Ishikawa (cell line): Measurements from ENCODE around the gene ITIH2.

Experiments used
- CEBPB ChIP-seq: IDR thresholded peaks from 2 replicates; pipeline ENCODE4 v1.6.1; 2012
- CREB1 ChIP-seq: IDR thresholded peaks from 2 replicates; pipeline ENCODE4 v1.6.1; 2012; ENCODE audit warnings: low read depth
- EGR1 ChIP-seq: IDR thresholded peaks from 2 replicates; pipeline ENCODE4 v1.6.1; 2012
- EP300 ChIP-seq: IDR thresholded peaks from 2 replicates; pipeline ENCODE4 v1.6.1; 2012; ENCODE audit warnings: borderline replicate concordance
- FOXM1 ChIP-seq: IDR thresholded peaks from 2 replicates; pipeline ENCODE4 v1.6.1; 2012; ENCODE audit warnings: low read depth, borderline replicate concordance
- NFIC ChIP-seq: IDR thresholded peaks from 2 replicates; pipeline ENCODE4 v1.6.1; 2012
- RAD21 ChIP-seq: IDR thresholded peaks from 2 replicates; pipeline ENCODE4 v1.6.1; 2012; ENCODE audit warnings: low read depth
- TAF1 ChIP-seq: IDR thresholded peaks from 2 replicates; pipeline ENCODE4 v1.6.1; 2012; ENCODE audit warnings: low read depth, mild to moderate bottlenecking
- TCF12 ChIP-seq: IDR thresholded peaks from 2 replicates; pipeline ENCODE4 v1.6.1; 2012; ENCODE audit warnings: low read depth
- TEAD4 ChIP-seq: IDR thresholded peaks from 2 replicates; pipeline ENCODE4 v1.6.1; 2012
- YY1 ChIP-seq: IDR thresholded peaks from 2 replicates; pipeline ENCODE4 v1.6.1; 2012; ENCODE audit warnings: low read depth
- ZBTB7A ChIP-seq: IDR thresholded peaks from 2 replicates; pipeline ENCODE4 v1.6.1; 2012; ENCODE audit warnings: low read depth
- TF ChIP-seq, protein P1 (sequence below): IDR thresholded peaks from 2 replicates; pipeline ENCODE4 v1.6.1; 2012
- TF ChIP-seq, protein P2 (sequence below): IDR thresholded peaks from 2 replicates; pipeline ENCODE4 v1.6.1; 2012
- TF ChIP-seq, protein P3 (sequence below): IDR thresholded peaks from 2 replicates; pipeline ENCODE4 v1.6.1; 2012; ENCODE audit warnings: low read depth, mild to moderate bottlenecking

Gene ITIH2

DNA sequence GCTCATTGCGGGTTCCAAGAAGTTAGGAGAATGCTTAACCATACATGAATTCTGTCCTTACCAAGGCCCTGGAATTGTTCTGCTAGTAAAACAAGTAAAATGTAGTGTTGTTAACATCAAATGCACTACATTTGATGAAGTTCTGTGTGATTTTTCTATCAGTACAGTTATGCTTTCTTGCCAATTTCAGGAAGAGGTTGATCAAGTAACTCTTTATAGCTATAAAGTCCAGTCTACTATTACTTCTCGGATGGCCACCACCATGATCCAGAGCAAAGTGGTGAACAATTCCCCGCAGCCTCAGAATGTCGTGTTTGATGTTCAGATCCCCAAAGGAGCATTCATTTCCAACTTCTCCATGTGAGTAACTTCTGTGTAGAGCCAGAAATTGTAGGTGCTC, 5.7 kb downstream of the ITIH2 start:
- no peak for TF ChIP-seq RAD21
- TF ChIP-seq TEAD4, result no peak
- no peak for TF ChIP-seq CEBPB
- TF ChIP-seq NFIC, result no peak
- no peak for TF ChIP-seq ZBTB7A
- TF ChIP-seq, protein P1, sequence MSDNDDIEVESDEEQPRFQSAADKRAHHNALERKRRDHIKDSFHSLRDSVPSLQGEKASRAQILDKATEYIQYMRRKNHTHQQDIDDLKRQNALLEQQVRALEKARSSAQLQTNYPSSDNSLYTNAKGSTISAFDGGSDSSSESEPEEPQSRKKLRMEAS, result no peak
- no peak for TF ChIP-seq CREB1
- TF ChIP-seq, protein P2, sequence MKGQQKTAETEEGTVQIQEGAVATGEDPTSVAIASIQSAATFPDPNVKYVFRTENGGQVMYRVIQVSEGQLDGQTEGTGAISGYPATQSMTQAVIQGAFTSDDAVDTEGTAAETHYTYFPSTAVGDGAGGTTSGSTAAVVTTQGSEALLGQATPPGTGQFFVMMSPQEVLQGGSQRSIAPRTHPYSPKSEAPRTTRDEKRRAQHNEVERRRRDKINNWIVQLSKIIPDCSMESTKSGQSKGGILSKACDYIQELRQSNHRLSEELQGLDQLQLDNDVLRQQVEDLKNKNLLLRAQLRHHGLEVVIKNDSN, result no peak
- no peak for TF ChIP-seq EGR1
- no peak for TF ChIP-seq FOXM1
- TF ChIP-seq TCF12, result no peak
- TF ChIP-seq, protein P3, sequence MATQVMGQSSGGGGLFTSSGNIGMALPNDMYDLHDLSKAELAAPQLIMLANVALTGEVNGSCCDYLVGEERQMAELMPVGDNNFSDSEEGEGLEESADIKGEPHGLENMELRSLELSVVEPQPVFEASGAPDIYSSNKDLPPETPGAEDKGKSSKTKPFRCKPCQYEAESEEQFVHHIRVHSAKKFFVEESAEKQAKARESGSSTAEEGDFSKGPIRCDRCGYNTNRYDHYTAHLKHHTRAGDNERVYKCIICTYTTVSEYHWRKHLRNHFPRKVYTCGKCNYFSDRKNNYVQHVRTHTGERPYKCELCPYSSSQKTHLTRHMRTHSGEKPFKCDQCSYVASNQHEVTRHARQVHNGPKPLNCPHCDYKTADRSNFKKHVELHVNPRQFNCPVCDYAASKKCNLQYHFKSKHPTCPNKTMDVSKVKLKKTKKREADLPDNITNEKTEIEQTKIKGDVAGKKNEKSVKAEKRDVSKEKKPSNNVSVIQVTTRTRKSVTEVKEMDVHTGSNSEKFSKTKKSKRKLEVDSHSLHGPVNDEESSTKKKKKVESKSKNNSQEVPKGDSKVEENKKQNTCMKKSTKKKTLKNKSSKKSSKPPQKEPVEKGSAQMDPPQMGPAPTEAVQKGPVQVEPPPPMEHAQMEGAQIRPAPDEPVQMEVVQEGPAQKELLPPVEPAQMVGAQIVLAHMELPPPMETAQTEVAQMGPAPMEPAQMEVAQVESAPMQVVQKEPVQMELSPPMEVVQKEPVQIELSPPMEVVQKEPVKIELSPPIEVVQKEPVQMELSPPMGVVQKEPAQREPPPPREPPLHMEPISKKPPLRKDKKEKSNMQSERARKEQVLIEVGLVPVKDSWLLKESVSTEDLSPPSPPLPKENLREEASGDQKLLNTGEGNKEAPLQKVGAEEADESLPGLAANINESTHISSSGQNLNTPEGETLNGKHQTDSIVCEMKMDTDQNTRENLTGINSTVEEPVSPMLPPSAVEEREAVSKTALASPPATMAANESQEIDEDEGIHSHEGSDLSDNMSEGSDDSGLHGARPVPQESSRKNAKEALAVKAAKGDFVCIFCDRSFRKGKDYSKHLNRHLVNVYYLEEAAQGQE, result no peak
- no peak for TF ChIP-seq YY1
- no peak for TF ChIP-seq TAF1

DNA sequence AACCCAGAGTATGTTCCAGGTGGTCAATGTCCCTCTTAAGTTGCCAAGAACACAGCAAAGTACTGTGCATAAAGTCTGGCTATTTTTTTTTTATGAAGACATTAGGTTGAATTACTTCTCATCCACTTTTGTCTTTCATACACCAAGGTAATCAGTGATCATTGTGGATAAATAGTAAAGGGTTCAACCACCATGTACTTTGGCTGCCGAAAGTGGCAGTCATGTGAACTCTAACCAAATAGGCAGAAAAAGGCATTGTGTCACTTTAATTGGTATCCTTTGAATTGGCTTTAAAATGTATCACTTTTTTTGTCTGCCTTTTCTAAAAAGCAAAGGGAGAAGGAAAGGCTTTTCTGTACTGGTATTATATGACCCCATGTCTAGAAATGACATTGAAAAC, 7.3 kb downstream of the ITIH2 start:
- no peak for TF ChIP-seq TEAD4
- TF ChIP-seq FOXM1, result no peak
- TF ChIP-seq EP300, result no peak
- TF ChIP-seq NFIC, result no peak
- TF ChIP-seq YY1, result no peak
- no peak for TF ChIP-seq EGR1
- no peak for TF ChIP-seq TCF12
- TF ChIP-seq CREB1, result no peak
- TF ChIP-seq, protein P3, result no peak
- no peak for TF ChIP-seq CEBPB
- TF ChIP-seq TAF1, result no peak

DNA sequence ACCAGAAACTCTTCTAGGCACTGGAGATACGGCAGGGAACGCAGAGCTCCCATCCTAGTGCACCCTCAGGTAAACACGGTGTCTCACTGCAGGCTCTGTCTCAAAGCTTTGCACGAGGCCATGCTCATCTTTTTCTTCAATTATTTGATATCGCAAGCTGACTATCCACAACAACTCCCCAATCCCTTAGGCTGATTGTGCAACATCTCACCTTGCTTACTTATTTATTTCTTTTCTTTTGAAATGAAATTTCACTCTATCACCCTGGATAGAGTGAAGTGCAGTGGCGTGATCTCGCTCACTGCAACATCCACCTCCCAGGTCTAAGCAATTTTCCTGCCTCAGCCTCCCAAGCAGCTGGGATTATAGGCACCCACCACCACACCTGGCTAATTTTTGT, 12.4 kb downstream of the ITIH2 start:
- TF ChIP-seq YY1 (no peak), FOXM1 (no peak), EP300 (no peak), ZBTB7A (no peak), CREB1 (no peak), TAF1 (no peak), TEAD4 (no peak), CEBPB (no peak), RAD21 (no peak), NFIC (no peak), EGR1 (no peak)
- TF ChIP-seq, protein P3, result no peak
- TF ChIP-seq, protein P2, result no peak
- TF ChIP-seq, protein P1, result no peak

DNA sequence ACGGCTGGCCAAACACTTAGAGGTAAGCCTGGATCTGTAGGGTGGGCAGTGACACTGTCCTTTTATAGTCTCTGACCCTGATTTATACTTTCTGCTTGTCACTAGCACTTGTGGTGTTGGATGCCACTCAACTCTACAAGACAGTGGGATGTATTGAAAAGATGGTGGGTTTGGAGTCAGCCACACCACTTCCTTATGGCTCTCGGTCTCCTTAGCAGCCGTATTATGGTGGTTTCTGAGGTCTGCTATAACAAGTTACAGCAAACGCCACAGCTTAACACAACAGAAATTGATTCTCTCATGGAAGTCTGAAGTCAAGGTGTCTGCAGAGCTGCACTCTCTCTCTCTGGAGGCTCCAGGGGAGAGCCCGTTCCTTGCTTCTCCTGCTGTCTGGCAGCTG, 14.7 kb downstream of the ITIH2 start:
- TF ChIP-seq, protein P3, result no peak
- no peak for TF ChIP-seq TAF1
- TF ChIP-seq YY1, result no peak
